ENCODE measurements around the gene KCNK17. TPM values are rescaled to one million over a fixed set of nuclear protein-coding genes. Genes with fewer than 3 reads are reported as not detected.

KCNK17 gene
- total RNA-seq (2013) = not detected
- polyA plus RNA-seq = not detected
- polyA minus RNA-seq = not detected in 2 replicates
- total RNA-seq = 0 to 0.30 (median 0) reads per million in 11 experiments

GRCh38 chr6:39314273-39314795 is at the start of gene KCNK17:
KCNK17 (minus strand) TSS chr6:39314419; CDS start chr6:39314320, 99 bp downstream.
- Histone ChIP-seq H3K4me2 (replicated peaks; ENCODE audit: extremely low read depth, low read length, poor library complexity, severe bottlenecking) (peak within 1 kb of the TSS; percentile 56), H3K9ac (ENCODE audit: insufficient read depth, low read length, poor library complexity, severe bottlenecking) (no peak within 1 kb of the TSS), H3K4me3 (replicated peaks in 1 of 3; ENCODE audit: low read depth in 2 of 3, low read length in 3 of 3) (peak within 1 kb of the TSS in 1 of 3 experiments; percentile 25), H3K4me1 (ENCODE audit: control insufficient read depth in 1 of 2, insufficient read depth in 2 of 2, low read length in 2 of 2) (peaks cover 23 to 24% of the 10 kb centered on the region in 2 donors), H2AFZ (ENCODE audit: insufficient read depth, low read depth, low read length, poor library complexity, severe bottlenecking) (peak within 1 kb of the TSS; percentile 8), H3K27me3 (ENCODE audit: control insufficient read depth in 2 of 2, insufficient read depth in 2 of 2, low read length in 2 of 2) (peaks cover 37 to 53% of the 10 kb centered on the region in 2 donors), H3K79me2 (ENCODE audit: insufficient read depth, low read length) (no peaks in the 10 kb centered on the region), H3K36me3 (replicated peaks in 1 of 2; ENCODE audit: control insufficient read depth in 1 of 2, insufficient read depth in 2 of 2, low read length in 2 of 2) (no peaks in the 10 kb centered on the region), H3K27ac (ENCODE audit: low read depth in 1 of 2, low read length in 2 of 2) (no peak within 1 kb of the TSS), H4K20me1 (ENCODE audit: insufficient read depth, low read length) (no peaks in the 10 kb centered on the region), H3K9me3 (replicated peaks in 1 of 2; ENCODE audit: control insufficient read depth in 1 of 2, insufficient read depth in 1 of 2, low read length in 2 of 2) (peaks cover 0 to 19% of the 10 kb centered on the region in 2 donors)
- DNase-seq = no peak
- Mint-ChIP-seq H3K36me3 (peaks cover 0 to 5% of the 10 kb centered on the region in 2 donors), H3K4me1 (peaks cover 21% of the 10 kb centered on the region), H3K4me3 (peak within 1 kb of the TSS in 1 of 2 donors; percentile 83), H3K9me3 (peaks cover 0 to 18% (median 3%) of the 10 kb centered on the region in 7 donors), H3K27ac (no peak within 1 kb of the TSS), H3K27me3 (ENCODE audit: low read depth in 3 of 3) (peaks cover 57 to 69% (median 66%) of the 10 kb centered on the region in 3 donors)
- no peak for TF ChIP-seq CTCF (IDR thresholded peaks at IDR 0.05)
- intact Hi-C loops (cut with micrococcal nuclease) = no loop called here
- WGBS (ENCODE audit: insufficient coverage) = 0% methylated on average over 22 of the region's 28 CpGs

- peaks cover 3 to 8% (median 4%) of the 10 kb centered on the region in 3 donors for H3K27me3 Mint-ChIP-seq (ENCODE audit: low read depth in 3 of 3)
- H3K36me3 Mint-ChIP-seq = no peaks in the 10 kb centered on the region
- Histone ChIP-seq H3K4me3 (replicated peaks in 1 of 3; ENCODE audit: low read depth in 2 of 3, low read length in 3 of 3) (no peak overlapping the region), H3K4me2 (replicated peaks; ENCODE audit: extremely low read depth, low read length, poor library complexity, severe bottlenecking) (no peak overlapping the region), H3K27ac (ENCODE audit: low read depth in 1 of 2, low read length in 2 of 2) (no peak overlapping the region), H3K9me3 (replicated peaks in 1 of 2; ENCODE audit: control insufficient read depth in 1 of 2, insufficient read depth in 1 of 2, low read length in 2 of 2) (no peaks in the 10 kb centered on the region), H4K20me1 (ENCODE audit: insufficient read depth, low read length) (no peaks in the 10 kb centered on the region), H3K79me2 (ENCODE audit: insufficient read depth, low read length) (no peaks in the 10 kb centered on the region), H3K27me3 (ENCODE audit: control insufficient read depth in 2 of 2, insufficient read depth in 2 of 2, low read length in 2 of 2) (no peaks in the 10 kb centered on the region), H2AFZ (ENCODE audit: insufficient read depth, low read depth, low read length, poor library complexity, severe bottlenecking) (no peak overlapping the region), H3K36me3 (replicated peaks in 1 of 2; ENCODE audit: control insufficient read depth in 1 of 2, insufficient read depth in 2 of 2, low read length in 2 of 2) (no peaks in the 10 kb centered on the region), H3K4me1 (ENCODE audit: control insufficient read depth in 1 of 2, insufficient read depth in 2 of 2, low read length in 2 of 2) (no peaks in the 10 kb centered on the region), H3K9ac (ENCODE audit: insufficient read depth, low read length, poor library complexity, severe bottlenecking) (no peak overlapping the region)
- H3K4me1 Mint-ChIP-seq = peaks cover 2% of the 10 kb centered on the region
- intact Hi-C loops (cut with micrococcal nuclease) = no loop called here
- no peak overlapping the region for H3K4me3 Mint-ChIP-seq
- H3K9me3 Mint-ChIP-seq = no peaks in the 10 kb centered on the region
- TF ChIP-seq CTCF (IDR thresholded peaks at IDR 0.05) = no peak
- no peak overlapping the region for H3K27ac Mint-ChIP-seq
- no peak for DNase-seq
- 91% methylated on average over 7 of the region's 8 CpGs for WGBS (ENCODE audit: insufficient coverage)
These were observed 49.1 kb upstream of the KCNK17 start for GRCh38 chr6:39363280-39363679.
